HuH-7.5 (cell line): ENCODE results near the gene FGF9.

ENCODE experiments used
- DNase-seq: peaks from one replicate; pipeline ENCODE4 v3.0.0; 2011; ENCODE audit warnings: low spot score

FGF9 gene

GRCh38 chr13:21670883-21671619, at the start of gene FGF9:
FGF9 (plus strand) TSS chr13:21671073; CDS start chr13:21671913, 840 bp downstream.
- peak; percentile 88 for DNase-seq

- peak; percentile 32 for DNase-seq
Measured at GRCh38 chr13:21625366-21625765, 45.5 kb upstream of the FGF9 start.

GRCh38 chr13:21632196-21632595, 38.7 kb upstream of the FGF9 start:
- no peak for DNase-seq

- no peak for DNase-seq
Measured at GRCh38 chr13:21636656-21637055, 34.2 kb upstream of the FGF9 start.

- DNase-seq: no peak
Measured at GRCh38 chr13:21637296-21637695, 33.6 kb upstream of the FGF9 start.

- no peak for DNase-seq
Measured at GRCh38 chr13:21638319-21639282, 32.3 kb upstream of the FGF9 start.

- DNase-seq: no peak
Measured at GRCh38 chr13:21639561-21639960, 31.3 kb upstream of the FGF9 start.

GRCh38 chr13:21641629-21642028, 29.2 kb upstream of the FGF9 start:
- DNase-seq: no peak

- DNase-seq: no peak
Measured at GRCh38 chr13:21657538-21657937, 13.3 kb upstream of the FGF9 start.

GRCh38 chr13:21659087-21659486, 11.8 kb upstream of the FGF9 start:
- DNase-seq: no peak

GRCh38 chr13:21661097-21661909, 9.6 kb upstream of the FGF9 start:
- no peak for DNase-seq

GRCh38 chr13:21663197-21663596, 7.7 kb upstream of the FGF9 start:
- no peak for DNase-seq

- no peak for DNase-seq
Measured at GRCh38 chr13:21668732-21669275, 2.1 kb upstream of the FGF9 start.

GRCh38 chr13:21670006-21670882, 629 bp upstream of the FGF9 start:
- DNase-seq: peak; percentile 47

GRCh38 chr13:21671620-21672286, 880 bp downstream of the FGF9 start:
- peak; percentile 15 for DNase-seq

- DNase-seq: no peak
Measured at GRCh38 chr13:21672287-21672680, 1.4 kb downstream of the FGF9 start.

- DNase-seq: no peak
Measured at GRCh38 chr13:21672796-21673538, 2.1 kb downstream of the FGF9 start.

GRCh38 chr13:21673539-21673788, 2.6 kb downstream of the FGF9 start:
- DNase-seq: no peak

GRCh38 chr13:21673789-21674489, 3.1 kb downstream of the FGF9 start:
- peak; percentile 82 for DNase-seq
